ENCODE results near the gene GMDS.

The GMDS gene

GRCh38 chr6:1770435-1770843 lies 475.0 kb downstream of the GMDS start:
- no peaks in the 10 kb centered on the region for H3K9me3 ChIP-seq (ENCODE audit: control insufficient read depth, low read length)
- H3K4me1 ChIP-seq = no peaks in the 10 kb centered on the region
- H2AFZ ChIP-seq = no peak overlapping the region
- no peak for TF ChIP-seq CTCF (IDR thresholded peaks at IDR 0.05)
- no peak overlapping the region for H3K9ac ChIP-seq
- no peaks in the 10 kb centered on the region for H3K27me3 ChIP-seq (ENCODE audit: control insufficient read depth, insufficient read depth, low read length)
- no peak overlapping the region for H3K4me2 ChIP-seq (ENCODE audit: low read length)
- H3K4me3 ChIP-seq (ENCODE audit: low read depth, low read length) = no peak overlapping the region
- no peak overlapping the region for H3K27ac ChIP-seq
- no peaks in the 10 kb centered on the region for H3K79me2 ChIP-seq
- H3K36me3 ChIP-seq (ENCODE audit: control insufficient read depth, insufficient read depth, low read length) = no peaks in the 10 kb centered on the region

GRCh38 chr6:1767481-1768246 lies 477.7 kb downstream of the GMDS start:
- no peaks in the 10 kb centered on the region for H3K27me3 ChIP-seq (ENCODE audit: control insufficient read depth, insufficient read depth, low read length)

GRCh38 chr6:1766654-1767053 lies 478.8 kb downstream of the GMDS start:
- Histone ChIP-seq H2AFZ (no peak overlapping the region), H3K4me2 (ENCODE audit: low read length) (no peak overlapping the region), H3K36me3 (ENCODE audit: control insufficient read depth, insufficient read depth, low read length) (no peaks in the 10 kb centered on the region), H3K27ac (no peak overlapping the region), H3K79me2 (no peaks in the 10 kb centered on the region), H3K4me3 (ENCODE audit: low read depth, low read length) (no peak overlapping the region), H3K9me3 (ENCODE audit: control insufficient read depth, low read length) (no peaks in the 10 kb centered on the region), H3K27me3 (ENCODE audit: control insufficient read depth, insufficient read depth, low read length) (no peaks in the 10 kb centered on the region), H3K9ac (no peak overlapping the region), H3K4me1 (no peaks in the 10 kb centered on the region)
- no peak for TF ChIP-seq CTCF (IDR thresholded peaks at IDR 0.05)

More at GRCh38 chr6:1767481-1768246, 477.7 kb downstream of the GMDS start:
- Histone ChIP-seq H3K4me3 (ENCODE audit: low read depth, low read length) (no peak overlapping the region), H3K79me2 (no peaks in the 10 kb centered on the region), H3K9ac (no peak overlapping the region), H3K27ac (no peak overlapping the region), H3K4me1 (no peaks in the 10 kb centered on the region), H2AFZ (no peak overlapping the region), H3K4me2 (ENCODE audit: low read length) (no peak overlapping the region), H3K36me3 (ENCODE audit: control insufficient read depth, insufficient read depth, low read length) (no peaks in the 10 kb centered on the region), H3K9me3 (ENCODE audit: control insufficient read depth, low read length) (no peaks in the 10 kb centered on the region)
- TF ChIP-seq CTCF (IDR thresholded peaks at IDR 0.05) = no peak

GRCh38 chr6:1765160-1765903 lies 480.1 kb downstream of the GMDS start:
- Histone ChIP-seq H3K27ac (no peak overlapping the region), H3K27me3 (ENCODE audit: control insufficient read depth, insufficient read depth, low read length) (no peaks in the 10 kb centered on the region), H2AFZ (no peak overlapping the region), H3K4me2 (ENCODE audit: low read length) (no peak overlapping the region), H3K9ac (no peak overlapping the region), H3K4me3 (ENCODE audit: low read depth, low read length) (no peak overlapping the region), H3K79me2 (no peaks in the 10 kb centered on the region), H3K4me1 (no peaks in the 10 kb centered on the region), H3K36me3 (ENCODE audit: control insufficient read depth, insufficient read depth, low read length) (no peaks in the 10 kb centered on the region), H3K9me3 (ENCODE audit: control insufficient read depth, low read length) (no peaks in the 10 kb centered on the region)
- no peak for TF ChIP-seq CTCF (IDR thresholded peaks at IDR 0.05)
